NCI-H2107 treated with DMSO at 0.1 percent for 48 hours (cell line): ENCODE results near the gene MYDGF.

Experiments used
- DNase-seq: peaks from one replicate; lab custom pipeline; 2025; ENCODE audit not compliant: unreplicated experiment; lab: John Stamatoyannopoulos, UW

The MYDGF gene

GRCh38 chr19:4609878-4610511 is 60.1 kb downstream of the MYDGF start:
- peak; percentile 34 for DNase-seq
